ENCODE measurements around the gene ELMO1. TPM values are rescaled to one million over a fixed set of nuclear protein-coding genes. Genes with fewer than 3 reads are reported as not detected.

The ELMO1 gene
- polyA plus RNA-seq, 2 of the 4 experiments (the other 2 are of a cell fraction): 2.3 to 6.1 TPM

DNA sequence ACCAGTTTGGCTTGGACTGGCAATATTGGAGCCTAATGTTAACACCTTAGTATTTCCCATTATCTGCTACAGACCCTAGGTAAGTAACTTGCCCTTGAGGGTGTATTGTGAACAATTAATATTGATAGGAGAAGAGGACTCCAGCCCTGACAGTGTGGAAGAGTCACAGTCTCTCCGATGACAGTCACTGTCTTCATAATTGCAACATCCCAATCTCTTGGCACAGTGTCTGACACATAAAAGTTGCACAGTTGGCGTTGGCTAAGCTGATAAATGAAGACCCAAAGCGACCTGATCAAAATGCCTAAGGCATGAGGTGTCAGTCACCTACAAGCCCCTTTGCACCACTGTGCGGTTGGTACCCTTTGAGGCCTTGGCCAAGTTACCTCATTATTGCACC is 569.6 kb downstream of the ELMO1 start:
- DNase-seq (ENCODE audit: low read depth in 1 of 2, low spot score in 1 of 2): no peak
- FAIRE-seq: no peak
- TF ChIP-seq ZNF302 (CRISPR knock-in tag; IDR thresholded peaks at IDR 0.05) (no peak), NFE2L2 (conservative IDR thresholded peaks at IDR 0.05; ENCODE audit: low read length) (no peak), HOXB5 (CRISPR knock-in tag; IDR thresholded peaks at IDR 0.05) (no peak), RNF2 (IDR thresholded peaks at IDR 0.05; ENCODE audit: borderline replicate concordance, low read depth) (no peak), GATA3 (IDR thresholded peaks at IDR 0.05; ENCODE audit: borderline replicate concordance) (no peak), TP53 (CRISPR knock-in tag; IDR thresholded peaks at IDR 0.05) (no peak), PHF8 (IDR thresholded peaks at IDR 0.05; ENCODE audit: borderline replicate concordance, low read depth) (no peak), HEYL (CRISPR knock-in tag; IDR thresholded peaks at IDR 0.05) (no peak), JUNB (IDR thresholded peaks at IDR 0.05) (no peak), JUN (IDR thresholded peaks at IDR 0.05) (no peak), HDAC2 (IDR thresholded peaks at IDR 0.05) (no peak), ZFP36 (IDR thresholded peaks at IDR 0.05; ENCODE audit: borderline replicate concordance, partially characterized antibody) (no peak), KDM5A (IDR thresholded peaks at IDR 0.05) (no peak), SREBF2 (IDR thresholded peaks at IDR 0.05) (no peak), BHLHE40 (IDR thresholded peaks at IDR 0.05; ENCODE audit: low read depth, low read length) (no peak)
- TF ChIP-seq, protein P1, sequence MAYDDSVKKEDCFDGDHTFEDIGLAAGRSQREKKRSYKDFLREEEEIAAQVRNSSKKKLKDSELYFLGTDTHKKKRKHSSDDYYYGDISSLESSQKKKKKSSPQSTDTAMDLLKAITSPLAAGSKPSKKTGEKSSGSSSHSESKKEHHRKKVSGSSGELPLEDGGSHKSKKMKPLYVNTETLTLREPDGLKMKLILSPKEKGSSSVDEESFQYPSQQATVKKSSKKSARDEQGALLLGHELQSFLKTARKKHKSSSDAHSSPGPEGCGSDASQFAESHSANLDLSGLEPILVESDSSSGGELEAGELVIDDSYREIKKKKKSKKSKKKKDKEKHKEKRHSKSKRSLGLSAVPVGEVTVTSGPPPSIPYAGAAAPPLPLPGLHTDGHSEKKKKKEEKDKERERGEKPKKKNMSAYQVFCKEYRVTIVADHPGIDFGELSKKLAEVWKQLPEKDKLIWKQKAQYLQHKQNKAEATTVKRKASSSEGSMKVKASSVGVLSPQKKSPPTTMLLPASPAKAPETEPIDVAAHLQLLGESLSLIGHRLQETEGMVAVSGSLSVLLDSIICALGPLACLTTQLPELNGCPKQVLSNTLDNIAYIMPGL (CRISPR knock-in tag; IDR thresholded peaks at IDR 0.05; ENCODE audit: borderline replicate concordance): no peak
- TF ChIP-seq, protein P2, sequence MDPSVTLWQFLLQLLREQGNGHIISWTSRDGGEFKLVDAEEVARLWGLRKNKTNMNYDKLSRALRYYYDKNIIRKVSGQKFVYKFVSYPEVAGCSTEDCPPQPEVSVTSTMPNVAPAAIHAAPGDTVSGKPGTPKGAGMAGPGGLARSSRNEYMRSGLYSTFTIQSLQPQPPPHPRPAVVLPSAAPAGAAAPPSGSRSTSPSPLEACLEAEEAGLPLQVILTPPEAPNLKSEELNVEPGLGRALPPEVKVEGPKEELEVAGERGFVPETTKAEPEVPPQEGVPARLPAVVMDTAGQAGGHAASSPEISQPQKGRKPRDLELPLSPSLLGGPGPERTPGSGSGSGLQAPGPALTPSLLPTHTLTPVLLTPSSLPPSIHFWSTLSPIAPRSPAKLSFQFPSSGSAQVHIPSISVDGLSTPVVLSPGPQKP (IDR thresholded peaks at IDR 0.05; ENCODE audit: low read depth, low read length): no peak
- TF ChIP-seq, protein P3, sequence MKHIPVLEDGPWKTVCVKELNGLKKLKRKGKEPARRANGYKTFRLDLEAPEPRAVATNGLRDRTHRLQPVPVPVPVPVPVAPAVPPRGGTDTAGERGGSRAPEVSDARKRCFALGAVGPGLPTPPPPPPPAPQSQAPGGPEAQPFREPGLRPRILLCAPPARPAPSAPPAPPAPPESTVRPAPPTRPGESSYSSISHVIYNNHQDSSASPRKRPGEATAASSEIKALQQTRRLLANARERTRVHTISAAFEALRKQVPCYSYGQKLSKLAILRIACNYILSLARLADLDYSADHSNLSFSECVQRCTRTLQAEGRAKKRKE (CRISPR knock-in tag; IDR thresholded peaks at IDR 0.05; ENCODE audit: low read depth): no peak
- TF ChIP-seq, protein P4, sequence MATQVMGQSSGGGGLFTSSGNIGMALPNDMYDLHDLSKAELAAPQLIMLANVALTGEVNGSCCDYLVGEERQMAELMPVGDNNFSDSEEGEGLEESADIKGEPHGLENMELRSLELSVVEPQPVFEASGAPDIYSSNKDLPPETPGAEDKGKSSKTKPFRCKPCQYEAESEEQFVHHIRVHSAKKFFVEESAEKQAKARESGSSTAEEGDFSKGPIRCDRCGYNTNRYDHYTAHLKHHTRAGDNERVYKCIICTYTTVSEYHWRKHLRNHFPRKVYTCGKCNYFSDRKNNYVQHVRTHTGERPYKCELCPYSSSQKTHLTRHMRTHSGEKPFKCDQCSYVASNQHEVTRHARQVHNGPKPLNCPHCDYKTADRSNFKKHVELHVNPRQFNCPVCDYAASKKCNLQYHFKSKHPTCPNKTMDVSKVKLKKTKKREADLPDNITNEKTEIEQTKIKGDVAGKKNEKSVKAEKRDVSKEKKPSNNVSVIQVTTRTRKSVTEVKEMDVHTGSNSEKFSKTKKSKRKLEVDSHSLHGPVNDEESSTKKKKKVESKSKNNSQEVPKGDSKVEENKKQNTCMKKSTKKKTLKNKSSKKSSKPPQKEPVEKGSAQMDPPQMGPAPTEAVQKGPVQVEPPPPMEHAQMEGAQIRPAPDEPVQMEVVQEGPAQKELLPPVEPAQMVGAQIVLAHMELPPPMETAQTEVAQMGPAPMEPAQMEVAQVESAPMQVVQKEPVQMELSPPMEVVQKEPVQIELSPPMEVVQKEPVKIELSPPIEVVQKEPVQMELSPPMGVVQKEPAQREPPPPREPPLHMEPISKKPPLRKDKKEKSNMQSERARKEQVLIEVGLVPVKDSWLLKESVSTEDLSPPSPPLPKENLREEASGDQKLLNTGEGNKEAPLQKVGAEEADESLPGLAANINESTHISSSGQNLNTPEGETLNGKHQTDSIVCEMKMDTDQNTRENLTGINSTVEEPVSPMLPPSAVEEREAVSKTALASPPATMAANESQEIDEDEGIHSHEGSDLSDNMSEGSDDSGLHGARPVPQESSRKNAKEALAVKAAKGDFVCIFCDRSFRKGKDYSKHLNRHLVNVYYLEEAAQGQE (IDR thresholded peaks at IDR 0.05): no peak
- Histone ChIP-seq H3K4me1 (no peaks in the 10 kb centered on the region), H3K4me2 (no peak overlapping the region), H3K9me3 (no peaks in the 10 kb centered on the region), H3K4me3 (no peak overlapping the region), H3K27ac (no peak overlapping the region)
- POLR2A ChIA-PET: no interaction called here
- no peak for ATAC-seq
- CTCF ChIA-PET: interaction anchor here (1.2 to 1.9 kb wide), 2 partner anchors 9 to 438 kb away, joined by 3 to 4 read pairs; no protein-coding TSS in a partner anchor
- WGBS (ENCODE audit: missing lambda C conversion rate): 50% methylated on average over 4 of the region's 4 CpGs

DNA sequence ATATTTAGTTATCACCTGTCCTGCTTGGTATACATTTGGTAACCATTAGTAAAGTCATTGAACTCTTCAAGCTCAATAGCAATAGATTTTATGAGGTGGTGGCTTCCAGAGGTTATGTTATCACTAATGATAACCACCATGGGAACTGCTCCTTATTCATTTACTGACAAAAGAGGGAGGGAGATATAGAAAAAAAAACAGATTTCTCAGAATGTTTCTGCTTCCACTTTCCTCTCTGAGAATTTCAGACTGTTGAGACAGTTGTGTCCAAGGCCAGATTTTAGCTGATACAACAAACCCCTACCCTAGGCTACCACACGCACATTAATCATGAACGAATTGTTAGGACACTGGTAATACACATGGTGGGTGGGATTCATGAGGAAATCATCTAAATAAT is 570.4 kb downstream of the ELMO1 start:
- no peak for ATAC-seq
- Histone ChIP-seq H3K4me2 (no peak overlapping the region), H3K4me3 (no peak overlapping the region), H3K9me3 (no peaks in the 10 kb centered on the region), H3K27ac (no peak overlapping the region), H3K4me1 (no peaks in the 10 kb centered on the region)
- CTCF ChIA-PET: interaction anchor here (1.9 kb wide), 1 partner anchor 437 kb away, joined by 4 read pairs; no protein-coding TSS in a partner anchor
- no peak for DNase-seq (ENCODE audit: low read depth in 1 of 2, low spot score in 1 of 2)
- POLR2A ChIA-PET: no interaction called here
- 78% methylated on average over 2 of the region's 2 CpGs for WGBS (ENCODE audit: missing lambda C conversion rate)
- no peak for FAIRE-seq
- TF ChIP-seq NR3C1 (IDR thresholded peaks at IDR 0.05) (no peak), BHLHE40 (IDR thresholded peaks at IDR 0.05; ENCODE audit: low read depth, low read length) (no peak), HOXB5 (CRISPR knock-in tag; IDR thresholded peaks at IDR 0.05) (no peak), JUNB (IDR thresholded peaks at IDR 0.05) (no peak), ZC3H11A (IDR thresholded peaks at IDR 0.05) (no peak)

Measured in A549 (cell line).